Measurements from ENCODE around the gene THSD4.

THSD4 gene

DNA sequence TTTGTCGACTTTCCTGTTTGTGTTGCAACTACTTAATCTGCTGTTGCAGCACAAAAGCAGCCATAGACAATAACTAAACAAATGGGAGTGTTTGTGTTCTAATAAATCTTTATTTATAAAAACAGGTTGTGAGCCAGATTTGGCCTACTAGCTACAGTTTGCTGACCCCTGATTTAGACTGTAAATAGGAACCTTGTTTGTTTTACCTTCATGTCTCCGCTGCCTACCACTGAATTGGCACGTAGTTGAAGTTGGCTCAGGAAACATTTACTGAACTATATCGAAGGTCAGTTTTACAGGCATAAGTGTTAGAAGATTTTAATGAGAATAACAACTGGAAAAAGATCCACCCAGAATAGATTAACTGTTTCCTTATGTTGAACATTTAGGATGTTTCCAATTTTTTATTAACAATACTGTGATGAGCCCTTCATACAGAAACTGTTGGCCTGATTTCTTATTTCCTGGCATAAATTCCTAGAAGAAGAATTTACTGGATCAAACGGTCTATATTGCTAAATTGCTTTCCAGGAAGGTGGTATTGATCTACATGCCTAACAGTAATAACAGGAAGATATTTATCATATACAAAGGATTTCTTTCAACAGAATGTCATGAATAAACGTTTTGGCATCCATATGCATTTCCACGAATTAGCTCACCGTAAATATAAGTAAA, 538.9 kb downstream of the THSD4 start:
- Histone ChIP-seq H3K4me1 (ENCODE audit: insufficient read depth, low read length, poor library complexity, severe bottlenecking) (no peaks in the 10 kb centered on the region), H3K9ac (ENCODE audit: low read depth, low read length, poor library complexity, severe bottlenecking) (no peak overlapping the region), H3K27me3 (ENCODE audit: insufficient read depth, low read length, poor library complexity, severe bottlenecking) (no peaks in the 10 kb centered on the region), H3K36me3 (ENCODE audit: insufficient read depth, low read length) (no peaks in the 10 kb centered on the region), H3K9me3 (ENCODE audit: insufficient read depth, low read depth, low read length) (no peaks in the 10 kb centered on the region), H2AFZ (ENCODE audit: low read length) (0 out of 2 replicates have a peak overlapping the region, but pooled peaks have one; percentile 22), H3K79me2 (ENCODE audit: insufficient read depth, low read length) (no peaks in the 10 kb centered on the region), H3K4me2 (ENCODE audit: low read depth, low read length, poor library complexity, severe bottlenecking) (no peak overlapping the region), H3K4me3 (ENCODE audit: low read length, poor library complexity, severe bottlenecking) (no peak overlapping the region), H3K9me2 (replicated peaks; ENCODE audit: low read depth, low read length) (no peaks in the 10 kb centered on the region), H3F3A (ENCODE audit: low read depth) (no peaks in the 10 kb centered on the region), H4K20me1 (ENCODE audit: insufficient read depth, low read length, poor library complexity, severe bottlenecking) (no peaks in the 10 kb centered on the region)
- TF ChIP-seq EZH2phosphoT487 (IDR thresholded peaks at IDR 0.05; ENCODE audit: borderline replicate concordance): no peak
- TF ChIP-seq, protein P1, sequence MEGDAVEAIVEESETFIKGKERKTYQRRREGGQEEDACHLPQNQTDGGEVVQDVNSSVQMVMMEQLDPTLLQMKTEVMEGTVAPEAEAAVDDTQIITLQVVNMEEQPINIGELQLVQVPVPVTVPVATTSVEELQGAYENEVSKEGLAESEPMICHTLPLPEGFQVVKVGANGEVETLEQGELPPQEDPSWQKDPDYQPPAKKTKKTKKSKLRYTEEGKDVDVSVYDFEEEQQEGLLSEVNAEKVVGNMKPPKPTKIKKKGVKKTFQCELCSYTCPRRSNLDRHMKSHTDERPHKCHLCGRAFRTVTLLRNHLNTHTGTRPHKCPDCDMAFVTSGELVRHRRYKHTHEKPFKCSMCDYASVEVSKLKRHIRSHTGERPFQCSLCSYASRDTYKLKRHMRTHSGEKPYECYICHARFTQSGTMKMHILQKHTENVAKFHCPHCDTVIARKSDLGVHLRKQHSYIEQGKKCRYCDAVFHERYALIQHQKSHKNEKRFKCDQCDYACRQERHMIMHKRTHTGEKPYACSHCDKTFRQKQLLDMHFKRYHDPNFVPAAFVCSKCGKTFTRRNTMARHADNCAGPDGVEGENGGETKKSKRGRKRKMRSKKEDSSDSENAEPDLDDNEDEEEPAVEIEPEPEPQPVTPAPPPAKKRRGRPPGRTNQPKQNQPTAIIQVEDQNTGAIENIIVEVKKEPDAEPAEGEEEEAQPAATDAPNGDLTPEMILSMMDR (conservative IDR thresholded peaks at IDR 0.05; ENCODE audit: low read length): no peak

DNA sequence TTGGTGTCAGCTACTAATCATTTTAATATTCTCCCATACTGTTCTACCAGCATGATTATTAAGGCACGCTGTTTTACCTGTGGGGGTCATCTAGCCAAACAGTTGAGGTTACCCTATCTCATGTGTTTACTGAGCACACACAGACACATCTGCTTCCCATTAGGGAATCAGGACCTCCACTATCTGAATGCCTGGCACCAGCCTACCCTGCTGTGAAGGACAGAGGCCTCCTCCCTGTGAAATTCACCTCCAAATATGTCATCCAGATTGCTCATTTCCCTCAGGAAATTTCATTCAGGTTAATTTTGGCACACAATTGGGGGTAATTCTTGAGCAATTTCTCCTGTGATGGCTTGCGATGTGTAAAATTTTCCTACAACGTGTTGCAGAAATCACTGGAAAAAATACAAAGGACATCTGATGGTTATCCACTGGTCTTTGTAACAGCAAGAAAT, 539.5 kb downstream of the THSD4 start:
- Histone ChIP-seq H4K20me1 (ENCODE audit: insufficient read depth, low read length, poor library complexity, severe bottlenecking) (no peaks in the 10 kb centered on the region), H3K9me2 (replicated peaks; ENCODE audit: low read depth, low read length) (no peaks in the 10 kb centered on the region), H3K27me3 (ENCODE audit: insufficient read depth, low read length, poor library complexity, severe bottlenecking) (no peaks in the 10 kb centered on the region), H3K79me2 (ENCODE audit: insufficient read depth, low read length) (no peaks in the 10 kb centered on the region), H3K4me2 (ENCODE audit: low read depth, low read length, poor library complexity, severe bottlenecking) (no peak overlapping the region), H3K9me3 (ENCODE audit: insufficient read depth, low read depth, low read length) (no peaks in the 10 kb centered on the region), H3K4me3 (ENCODE audit: low read length, poor library complexity, severe bottlenecking) (no peak overlapping the region), H3K36me3 (ENCODE audit: insufficient read depth, low read length) (no peaks in the 10 kb centered on the region), H3K4me1 (ENCODE audit: insufficient read depth, low read length, poor library complexity, severe bottlenecking) (no peaks in the 10 kb centered on the region), H3K9ac (ENCODE audit: low read depth, low read length, poor library complexity, severe bottlenecking) (no peak overlapping the region), H3F3A (ENCODE audit: low read depth) (no peaks in the 10 kb centered on the region), H2AFZ (ENCODE audit: low read length) (no peak overlapping the region)
- no peak for TF ChIP-seq EZH2phosphoT487 (IDR thresholded peaks at IDR 0.05; ENCODE audit: borderline replicate concordance)
- TF ChIP-seq, protein P1 (conservative IDR thresholded peaks at IDR 0.05; ENCODE audit: low read length): no peak

GRCh38 chr15:71656425-71656824, 541.2 kb downstream of the THSD4 start:
- H3K4me3 ChIP-seq (ENCODE audit: low read length, poor library complexity, severe bottlenecking): no peak overlapping the region
- H3K9me3 ChIP-seq (ENCODE audit: insufficient read depth, low read depth, low read length): no peaks in the 10 kb centered on the region
- H3K9me2 ChIP-seq (replicated peaks; ENCODE audit: low read depth, low read length): no peaks in the 10 kb centered on the region
- H3K4me1 ChIP-seq (ENCODE audit: insufficient read depth, low read length, poor library complexity, severe bottlenecking): no peaks in the 10 kb centered on the region
- H3K9ac ChIP-seq (ENCODE audit: low read depth, low read length, poor library complexity, severe bottlenecking): no peak overlapping the region
- H2AFZ ChIP-seq (ENCODE audit: low read length): no peak overlapping the region
- H3K4me2 ChIP-seq (ENCODE audit: low read depth, low read length, poor library complexity, severe bottlenecking): no peak overlapping the region
- H4K20me1 ChIP-seq (ENCODE audit: insufficient read depth, low read length, poor library complexity, severe bottlenecking): no peaks in the 10 kb centered on the region
- no peaks in the 10 kb centered on the region for H3F3A ChIP-seq (ENCODE audit: low read depth)
- H3K27me3 ChIP-seq (ENCODE audit: insufficient read depth, low read length, poor library complexity, severe bottlenecking): no peaks in the 10 kb centered on the region
- TF ChIP-seq, protein P1 (conservative IDR thresholded peaks at IDR 0.05; ENCODE audit: low read length): no peak
- TF ChIP-seq EZH2phosphoT487 (IDR thresholded peaks at IDR 0.05; ENCODE audit: borderline replicate concordance): no peak
- H3K79me2 ChIP-seq (ENCODE audit: insufficient read depth, low read length): no peaks in the 10 kb centered on the region
- no peaks in the 10 kb centered on the region for H3K36me3 ChIP-seq (ENCODE audit: insufficient read depth, low read length)

Measured in Loucy (cell line).